ENCODE data around the gene RFPL3.
"Not testable (repeated sequence)": the region's sequence is repeated elsewhere in the genome, so short reads cannot be mapped to it uniquely, and the experiment has no call there.

RFPL3 gene

DNA sequence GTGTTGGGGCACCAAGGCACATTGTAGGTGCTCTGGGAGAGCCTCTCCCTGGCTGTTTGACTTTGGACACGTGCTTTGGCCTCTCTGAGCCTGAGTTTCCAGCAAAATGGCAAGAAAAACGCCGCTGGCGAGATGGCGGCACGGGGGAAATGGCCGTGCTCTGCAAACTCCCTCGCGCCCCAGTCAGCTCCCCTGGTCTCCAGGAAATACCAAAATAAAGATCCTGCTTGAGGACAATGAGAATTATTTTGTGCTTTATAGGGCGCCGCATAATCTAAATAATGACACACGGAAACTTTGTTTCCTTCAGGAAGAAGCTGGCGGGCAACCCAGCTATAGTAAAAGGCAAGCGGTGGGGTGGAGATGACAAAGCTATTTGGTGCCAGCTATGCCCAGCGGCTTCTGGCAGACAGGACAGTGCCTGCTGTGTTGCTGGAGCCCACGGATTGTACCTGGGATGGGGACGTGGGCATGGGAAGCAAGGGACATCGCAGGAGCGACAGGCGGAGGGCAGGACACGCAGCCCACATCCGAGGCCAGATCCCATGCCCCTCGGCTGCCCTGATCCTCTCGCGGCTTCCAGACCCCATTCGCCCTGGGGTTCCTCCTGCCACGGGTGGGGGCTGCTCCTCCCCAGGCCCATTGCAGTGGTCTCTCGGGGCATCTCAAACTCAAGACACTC, 26.3 kb upstream of the RFPL3 start:
- no peak for DNase-seq

DNA sequence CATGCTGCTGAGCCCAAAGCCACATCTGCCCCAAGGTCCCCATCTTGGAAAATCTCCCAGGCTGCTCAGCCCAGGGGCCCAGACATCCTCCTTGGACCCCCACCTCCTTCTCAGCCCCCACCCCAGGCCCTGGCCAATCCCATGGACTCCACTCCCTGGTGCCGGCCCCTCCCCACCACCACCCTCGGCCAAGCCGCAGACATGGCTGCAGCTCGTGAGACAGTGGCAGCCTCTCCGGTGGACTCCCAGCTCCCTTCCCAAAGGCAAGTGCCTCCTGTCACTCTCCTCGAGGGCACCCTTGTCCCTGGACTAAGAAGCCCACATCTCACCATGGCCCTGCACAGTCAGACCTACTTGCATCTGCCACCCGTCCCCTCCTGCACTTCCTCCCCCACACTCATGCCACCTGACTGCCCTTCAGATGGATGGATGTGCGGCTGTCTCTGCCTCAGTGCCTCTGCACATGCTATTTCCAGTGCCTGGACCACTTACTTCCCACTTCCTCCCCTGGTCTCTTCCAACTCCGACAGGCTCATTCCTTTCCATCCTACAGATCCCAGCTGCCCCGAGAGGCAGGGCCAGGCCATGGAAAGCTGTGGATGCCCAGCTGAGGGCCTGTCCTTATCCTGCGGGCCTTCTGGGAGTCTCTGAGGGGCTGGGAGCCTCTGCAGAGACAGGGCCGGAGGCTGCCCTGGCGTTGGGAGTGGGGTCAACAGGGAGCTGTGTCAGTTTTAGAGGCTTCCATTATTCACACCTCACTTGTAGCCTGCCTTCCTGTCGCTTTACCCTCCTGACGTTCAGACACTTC, 25.5 kb upstream of the RFPL3 start:
- no peak for DNase-seq

DNA sequence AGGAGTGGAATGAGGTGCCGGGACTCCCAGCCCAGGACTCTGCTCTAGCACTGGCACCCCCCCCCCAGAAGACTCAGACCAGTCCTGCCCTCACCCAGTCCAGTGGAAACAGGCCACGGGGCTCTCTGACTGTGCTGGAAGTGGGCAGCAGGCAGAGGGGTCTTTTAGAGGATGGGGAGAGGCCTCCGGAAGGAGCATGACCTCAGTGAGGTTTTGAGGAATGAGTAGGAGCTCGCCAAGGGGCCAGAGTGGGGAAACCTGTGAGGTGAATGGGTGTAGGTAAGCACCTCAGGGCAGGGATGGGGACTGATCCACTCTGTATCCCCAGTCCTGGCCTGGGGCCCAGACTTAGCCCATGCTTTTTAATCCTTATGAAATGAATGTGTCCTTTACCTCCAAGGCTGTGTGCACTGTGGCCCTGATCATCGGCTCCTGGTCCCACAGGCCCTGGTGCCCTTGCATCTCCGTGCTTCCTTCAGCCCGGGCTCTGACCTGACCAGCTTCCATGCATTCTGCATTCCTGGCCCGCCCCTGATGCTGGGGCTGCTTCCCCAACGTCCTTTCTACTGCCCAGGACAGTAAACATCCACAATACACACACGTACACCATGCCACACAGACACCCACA, 24.4 kb upstream of the RFPL3 start:
- DNase-seq = no peak

DNA sequence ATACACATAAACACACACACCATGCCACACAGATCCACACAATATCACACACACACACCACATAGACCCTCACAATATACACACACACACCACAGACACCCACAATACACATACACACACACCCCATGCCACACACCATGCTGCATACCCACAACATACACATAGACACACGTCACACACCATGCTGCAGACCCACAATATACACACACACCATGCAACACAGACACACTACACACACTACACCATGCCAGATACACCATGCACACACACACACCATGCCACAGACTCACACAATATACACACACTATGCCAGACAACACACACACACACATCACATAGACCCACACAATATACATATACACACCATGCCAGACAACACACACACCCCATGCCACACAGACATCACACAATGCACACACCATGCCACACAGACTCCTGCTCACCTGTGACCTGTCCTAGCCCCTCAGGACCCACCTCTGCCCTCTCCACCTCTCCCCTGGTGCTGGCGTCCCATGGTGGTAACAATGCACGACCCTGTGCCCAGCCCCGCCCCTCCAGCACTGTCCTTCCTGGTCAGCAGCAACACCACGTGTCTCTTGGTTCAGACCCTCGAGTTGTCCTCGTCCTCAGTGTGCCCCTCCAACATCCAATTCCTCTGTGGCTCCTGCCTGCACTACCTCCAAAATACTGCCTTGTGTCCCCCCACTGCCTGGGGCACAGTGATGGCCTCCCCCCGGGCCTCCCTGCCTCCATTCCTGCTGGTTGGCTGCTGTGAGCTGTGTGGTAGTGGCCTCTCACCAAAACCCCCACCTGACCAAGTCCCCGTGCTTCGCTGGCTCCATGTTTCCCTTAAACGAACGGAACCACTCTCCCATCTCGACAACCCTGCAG, 23.7 kb upstream of the RFPL3 start:
- no peak for DNase-seq

DNA sequence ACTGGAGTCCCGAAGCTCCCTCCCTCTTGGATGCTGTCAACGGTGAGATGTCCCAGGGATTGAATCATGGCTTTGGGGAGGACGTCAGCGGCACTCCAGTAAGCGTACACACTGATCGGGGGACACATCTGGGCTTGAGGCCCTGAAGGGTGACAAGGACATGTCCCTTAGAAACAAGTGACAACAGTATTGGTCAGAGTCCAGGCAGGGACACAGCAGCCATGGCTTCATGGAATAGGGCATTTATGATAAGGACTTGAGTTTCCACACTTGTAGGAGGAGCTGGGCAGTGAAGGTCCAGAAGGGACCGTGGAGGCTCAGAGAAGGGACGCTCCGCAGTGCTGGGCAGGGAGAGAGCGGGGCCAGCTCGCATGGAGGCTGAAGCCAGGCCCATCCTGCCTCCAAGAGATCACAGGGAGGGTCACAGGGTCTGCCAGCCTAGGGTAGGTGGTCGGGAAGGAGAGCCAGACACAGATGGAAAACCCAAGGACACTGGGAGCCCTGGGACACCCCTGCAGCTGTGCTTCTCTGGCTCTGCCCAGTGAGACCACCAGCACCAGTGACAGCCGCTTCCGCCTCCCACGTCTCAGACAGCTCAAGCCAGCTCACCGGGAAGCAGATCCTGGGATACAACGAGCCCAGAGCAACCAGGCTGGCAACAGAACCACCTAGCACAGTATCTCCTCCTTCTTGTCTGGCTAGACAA, 22.9 kb upstream of the RFPL3 start:
- no peak for DNase-seq

DNA sequence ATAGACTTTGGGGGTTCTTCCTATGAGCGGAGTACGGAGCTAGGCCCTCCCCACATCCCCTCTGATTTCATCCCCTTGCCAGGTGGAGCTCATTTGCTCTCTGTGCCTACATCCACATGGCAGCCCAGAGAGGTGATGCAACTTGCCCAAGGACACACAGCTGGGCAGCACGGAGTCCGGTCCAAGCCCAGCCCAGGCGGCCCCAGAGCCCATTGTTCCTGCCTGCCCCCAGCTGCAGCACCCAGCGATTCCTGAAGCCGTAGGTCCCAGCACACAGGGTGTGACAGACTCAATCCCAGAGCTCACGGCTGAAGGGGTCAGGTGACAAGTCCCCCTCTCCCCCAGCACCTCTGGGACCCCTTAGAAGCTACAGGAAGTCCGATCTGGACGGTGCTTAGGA, 22.2 kb upstream of the RFPL3 start:
- DNase-seq = no peak

DNA sequence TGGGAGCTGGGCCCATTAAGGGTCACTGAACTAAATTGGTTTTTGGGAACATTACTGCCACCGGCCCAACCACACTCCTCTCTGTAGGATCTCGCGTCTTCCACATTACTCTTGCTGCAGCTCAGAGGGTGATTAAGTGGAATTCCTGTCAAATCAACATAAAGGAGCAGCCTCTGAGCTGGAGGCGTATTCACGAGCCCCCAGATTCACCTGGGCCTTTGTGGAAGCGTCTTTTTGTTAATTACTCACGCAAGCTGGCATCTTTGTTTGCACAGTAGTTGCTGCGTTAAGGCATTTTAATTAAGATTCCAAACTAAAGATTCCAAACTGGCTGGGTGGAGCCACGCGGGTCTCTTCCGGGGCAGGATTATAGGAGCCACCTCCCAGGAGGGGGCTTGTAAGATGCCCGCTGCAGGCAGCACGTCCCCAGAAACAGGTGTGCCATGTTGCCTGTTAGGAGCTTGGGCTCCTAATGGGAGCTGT, 21.5 kb upstream of the RFPL3 start:
- no peak for DNase-seq

DNA sequence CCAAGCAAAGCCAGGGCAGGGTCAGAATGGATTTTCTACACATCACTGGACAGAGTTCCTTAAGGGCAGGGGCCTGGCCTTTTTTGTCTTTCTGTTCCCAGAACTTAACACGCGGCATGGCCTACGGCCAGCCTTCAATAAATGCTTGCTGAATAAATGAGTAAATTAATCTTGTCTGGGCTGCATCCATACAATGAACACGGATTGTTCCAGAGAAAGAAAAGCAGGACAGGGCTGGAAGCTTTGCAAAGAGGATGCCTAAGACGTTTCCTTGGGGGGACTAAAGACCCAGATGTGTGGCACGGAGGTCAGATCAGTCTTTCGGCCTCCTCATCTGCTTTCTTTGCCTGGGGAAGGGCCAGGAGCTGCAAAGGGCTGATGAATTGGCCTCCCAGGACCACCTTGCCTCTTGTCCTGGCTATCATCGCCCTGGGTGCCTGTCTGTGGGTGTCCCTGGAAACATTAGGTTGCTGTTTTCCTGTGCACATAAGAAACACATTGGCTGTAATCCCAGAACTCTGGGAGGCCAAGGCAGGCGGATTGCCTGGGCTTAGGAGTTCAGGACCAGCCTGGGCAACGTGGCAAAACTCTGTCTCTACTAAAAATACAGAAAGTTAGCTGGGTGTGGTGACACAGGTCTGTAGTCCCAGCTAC, 20.8 kb upstream of the RFPL3 start:
- DNase-seq = no peak

DNA sequence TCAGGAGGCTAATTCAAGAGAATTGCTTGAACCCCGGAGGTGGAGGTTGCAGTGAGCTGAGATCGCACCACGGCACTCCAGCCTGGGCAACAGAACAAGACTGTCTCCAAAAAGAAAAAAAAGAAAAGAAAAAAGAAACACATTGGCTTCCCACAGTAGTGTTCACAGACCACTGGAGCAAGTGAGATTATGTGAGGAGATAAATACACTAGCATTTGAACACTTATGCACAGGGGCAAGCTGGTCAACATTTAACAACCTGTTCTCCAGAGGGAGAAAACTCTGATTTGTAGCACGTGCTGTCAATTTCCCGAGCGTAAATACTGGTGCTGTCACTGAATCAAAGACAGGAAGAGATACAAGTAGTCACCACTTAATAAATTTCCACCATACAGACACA, 20.2 kb upstream of the RFPL3 start:
- DNase-seq = not testable (repeated sequence)

DNA sequence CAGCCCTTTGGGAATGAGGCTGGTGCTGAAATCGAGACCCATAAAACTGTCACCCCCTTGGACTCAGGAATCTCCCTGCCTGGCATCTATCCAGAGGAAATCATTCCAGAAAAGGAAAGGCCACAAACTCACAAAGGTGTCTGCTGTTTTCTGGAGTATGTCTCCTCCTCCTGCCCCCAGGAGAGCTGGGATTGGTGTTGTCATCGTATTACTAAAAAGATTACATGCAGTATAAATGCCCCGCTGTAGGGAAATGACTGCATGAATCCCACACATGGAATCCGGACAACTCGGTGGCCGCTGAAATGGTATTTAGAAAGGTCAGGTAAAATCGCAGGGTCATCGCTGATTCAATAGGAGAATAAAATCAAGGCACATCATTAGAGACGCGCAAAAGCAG, 18.9 kb upstream of the RFPL3 start:
- DNase-seq = no peak

DNA sequence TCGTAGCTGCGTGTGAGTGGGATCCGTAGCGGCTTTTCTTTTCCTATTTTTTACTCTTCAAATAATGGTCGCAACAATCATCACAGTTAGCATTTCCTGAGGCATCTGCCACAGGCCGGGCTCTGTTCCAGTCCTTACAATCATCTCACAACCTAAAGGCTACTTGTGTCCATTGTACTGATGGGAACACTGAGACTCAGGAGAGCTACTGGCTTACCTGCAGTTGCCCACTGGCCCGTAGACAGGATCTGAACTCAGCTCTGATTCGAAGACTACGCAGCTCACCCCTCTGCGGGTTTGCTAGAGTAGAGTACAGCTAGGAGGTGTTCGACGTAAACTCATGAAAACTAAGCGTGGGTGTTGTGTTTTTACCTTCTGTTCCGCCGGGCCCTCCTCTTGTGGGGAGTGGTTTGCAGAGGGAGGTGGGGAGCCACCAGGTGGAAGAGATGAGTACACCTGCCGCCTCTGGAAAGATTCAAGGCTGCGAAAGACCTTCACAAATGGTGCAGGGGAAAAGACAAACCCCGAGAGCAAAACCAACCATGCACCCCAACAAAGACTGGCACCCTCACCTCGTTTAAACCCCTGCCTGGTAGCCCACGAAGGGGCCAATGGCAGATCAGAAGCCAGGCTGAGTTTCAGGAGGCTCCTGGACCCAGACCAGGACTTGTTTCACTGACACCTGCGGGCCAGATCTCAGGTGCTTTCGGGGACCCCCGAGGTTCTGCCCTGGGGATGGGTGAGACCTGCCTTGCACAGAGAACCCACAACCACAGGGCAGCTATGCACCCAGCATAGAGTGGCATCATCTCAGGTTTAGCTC, 18.3 kb upstream of the RFPL3 start:
- DNase-seq = no peak

DNA sequence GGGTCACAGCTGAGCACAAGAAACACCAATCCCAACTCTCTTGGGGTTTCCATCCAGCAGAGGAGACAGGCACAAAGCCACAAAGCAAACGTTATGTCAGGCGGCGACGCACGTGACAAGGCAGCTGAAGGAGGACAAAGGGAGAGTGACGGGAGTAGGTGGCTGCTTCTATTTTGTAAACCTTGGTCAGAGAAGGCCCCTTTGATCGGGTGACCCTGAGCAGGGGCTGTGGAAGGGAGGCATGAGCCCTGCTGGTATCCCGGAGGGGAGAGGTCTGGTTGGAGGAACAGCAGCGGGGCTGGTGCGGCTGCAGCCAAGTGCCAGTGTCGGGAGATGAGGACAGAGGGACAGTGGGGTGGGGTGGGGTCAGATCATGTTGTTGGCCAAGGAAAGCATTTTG, 17.3 kb upstream of the RFPL3 start:
- no peak for DNase-seq

DNA sequence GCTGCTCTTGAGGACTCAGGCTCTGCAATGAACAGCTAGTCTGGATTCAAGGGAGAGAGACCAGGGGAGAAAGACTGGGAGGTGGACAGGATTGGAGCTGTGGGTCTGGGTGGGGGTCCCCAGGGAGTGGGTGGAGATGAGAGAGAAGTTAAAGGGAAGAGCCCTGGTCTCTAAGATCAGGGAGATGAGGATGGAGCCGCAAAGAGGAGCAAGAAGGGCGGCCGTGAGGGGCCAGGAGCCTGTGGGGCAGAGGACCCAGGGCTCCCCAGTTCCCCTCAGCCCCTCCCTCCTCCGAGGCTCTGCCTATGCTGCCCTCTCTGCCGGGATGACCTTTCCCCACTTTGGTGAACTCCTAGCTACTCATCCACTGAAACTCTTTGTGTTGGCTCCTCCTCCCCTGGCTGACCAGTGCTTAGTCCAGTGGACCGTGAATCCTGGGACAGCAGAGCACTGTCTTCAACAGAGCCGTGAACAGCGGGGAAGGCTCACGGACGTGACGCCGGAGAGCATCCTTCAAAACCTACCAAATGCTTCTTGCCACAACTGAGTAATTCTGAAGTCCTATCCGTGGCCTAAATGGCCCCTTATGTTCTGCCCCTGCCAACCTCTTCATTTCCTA, 16.4 kb upstream of the RFPL3 start:
- DNase-seq = no peak

DNA sequence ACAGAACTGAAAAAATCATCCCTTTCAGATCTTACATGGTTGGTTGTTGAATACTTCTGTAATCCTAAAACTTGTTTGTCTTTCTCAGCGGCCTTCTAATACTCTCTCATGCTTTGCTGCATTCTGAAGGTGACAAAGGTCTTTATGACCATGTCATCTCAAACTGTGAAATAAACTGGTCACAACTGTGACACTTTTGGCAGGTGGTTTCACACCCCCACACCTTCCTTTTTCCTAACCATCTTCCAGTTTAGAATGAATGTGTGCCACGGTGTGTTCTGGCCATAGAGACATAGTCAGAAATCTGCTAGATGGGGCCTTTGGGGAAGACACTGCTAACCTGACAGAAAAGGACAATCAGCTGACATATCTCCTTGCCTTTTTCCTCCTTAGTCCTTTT, 14.7 kb upstream of the RFPL3 start:
- no peak for DNase-seq

DNA sequence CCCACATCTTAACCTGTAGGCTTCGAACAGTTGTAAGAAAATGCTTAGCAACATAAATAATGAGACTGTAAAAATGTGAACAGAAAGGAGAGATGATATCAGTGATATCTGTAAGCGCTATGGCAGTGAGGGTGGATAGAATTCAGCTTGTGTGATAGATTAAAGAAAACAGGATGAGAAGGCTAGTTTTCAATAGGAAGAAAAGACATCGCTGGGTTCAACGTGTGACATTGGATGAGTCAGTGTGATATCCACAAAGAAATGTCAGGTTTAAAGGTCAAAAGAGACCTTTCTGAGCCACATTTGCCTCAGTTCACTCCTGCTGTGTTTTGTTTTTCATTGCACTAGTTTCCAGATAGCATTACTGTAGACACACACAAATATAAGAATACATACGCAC, 13.7 kb upstream of the RFPL3 start:
- DNase-seq = no peak

DNA sequence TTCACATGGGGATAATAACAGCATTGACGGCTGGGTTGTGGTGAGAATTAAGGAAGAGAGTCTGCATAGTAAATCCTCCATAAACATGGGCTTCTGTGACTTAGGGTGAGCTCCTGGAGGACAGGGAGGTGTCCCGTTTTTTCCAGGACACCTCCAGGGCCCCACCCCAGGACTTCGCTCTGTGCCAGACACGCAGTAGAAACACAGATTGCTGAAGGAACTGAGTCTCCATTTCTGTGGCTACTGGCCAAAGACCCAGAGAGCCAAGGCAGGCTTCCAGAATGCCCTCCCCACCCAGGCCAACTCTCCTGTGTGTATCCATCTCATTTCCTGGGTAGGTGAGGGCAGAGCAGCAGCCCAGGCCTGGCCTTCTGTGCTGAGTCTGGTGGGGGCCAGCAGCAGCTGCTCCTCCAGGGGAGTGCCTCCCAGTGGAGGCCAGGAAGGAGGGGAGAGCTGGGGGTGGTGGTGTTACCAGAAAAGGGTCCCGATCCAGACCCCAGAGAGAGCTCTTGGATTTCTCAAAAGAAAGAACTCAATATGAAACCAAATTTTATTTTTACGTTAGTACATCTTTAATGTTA, 9.5 kb upstream of the RFPL3 start:
- no peak for DNase-seq

DNA sequence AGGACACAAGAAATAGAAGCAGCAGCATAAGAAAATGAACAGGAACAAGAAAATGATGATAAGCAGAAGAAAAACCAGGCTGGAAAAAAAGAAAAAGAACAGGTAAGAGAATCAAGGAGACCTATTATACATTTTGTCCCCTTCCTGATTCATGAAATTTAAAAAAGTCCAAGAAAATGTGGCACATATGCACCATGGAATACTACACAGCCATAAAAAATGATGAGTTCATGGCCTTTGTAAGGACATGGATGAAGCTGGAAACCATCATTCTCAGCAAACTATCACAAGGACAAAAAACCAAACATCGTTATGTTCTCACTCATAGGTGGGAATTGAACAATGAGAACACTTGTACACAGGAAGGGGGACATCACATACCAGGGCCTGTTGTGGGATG, 5.8 kb upstream of the RFPL3 start:
- not testable (repeated sequence) for DNase-seq

DNA sequence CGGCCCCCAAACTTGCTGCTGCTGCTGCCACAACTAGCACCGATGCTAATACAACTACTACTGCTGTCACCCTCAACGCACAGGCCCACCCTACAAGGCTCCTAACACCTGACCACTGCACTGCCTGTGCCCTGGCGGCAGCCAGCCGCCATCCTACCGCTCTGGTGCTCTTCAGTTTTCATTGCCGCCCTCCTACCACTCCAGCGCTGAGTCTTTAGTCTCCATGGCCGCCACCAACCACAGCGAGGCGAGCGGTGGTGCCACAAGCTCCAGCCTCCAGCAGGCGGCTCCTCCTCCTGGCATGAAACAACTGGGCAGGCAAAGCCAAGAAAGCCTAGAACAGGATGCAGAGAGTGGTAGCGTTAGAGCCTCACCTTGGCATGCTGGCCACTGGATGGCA, 5.0 kb upstream of the RFPL3 start:
- no peak for DNase-seq

DNA sequence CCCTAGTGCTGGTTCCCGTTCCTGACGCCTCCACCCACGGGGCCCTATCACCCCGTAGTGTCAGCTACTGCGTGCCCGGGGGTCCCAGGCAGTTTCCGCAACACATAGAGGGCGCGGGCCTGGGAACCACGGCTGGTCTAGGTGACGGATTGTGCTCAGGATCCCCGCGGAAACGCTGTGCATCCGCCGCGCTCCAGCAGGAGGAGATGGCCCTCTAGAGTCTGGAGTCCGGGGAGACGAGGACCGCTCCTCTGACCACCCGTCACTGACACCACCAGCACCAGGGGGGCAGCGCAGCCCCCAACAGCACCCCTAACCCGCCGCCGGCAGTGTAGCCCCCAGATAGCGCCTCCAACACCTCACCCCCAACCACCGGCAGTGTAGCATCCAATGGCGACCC, 4.4 kb upstream of the RFPL3 start:
- DNase-seq = no peak

DNA sequence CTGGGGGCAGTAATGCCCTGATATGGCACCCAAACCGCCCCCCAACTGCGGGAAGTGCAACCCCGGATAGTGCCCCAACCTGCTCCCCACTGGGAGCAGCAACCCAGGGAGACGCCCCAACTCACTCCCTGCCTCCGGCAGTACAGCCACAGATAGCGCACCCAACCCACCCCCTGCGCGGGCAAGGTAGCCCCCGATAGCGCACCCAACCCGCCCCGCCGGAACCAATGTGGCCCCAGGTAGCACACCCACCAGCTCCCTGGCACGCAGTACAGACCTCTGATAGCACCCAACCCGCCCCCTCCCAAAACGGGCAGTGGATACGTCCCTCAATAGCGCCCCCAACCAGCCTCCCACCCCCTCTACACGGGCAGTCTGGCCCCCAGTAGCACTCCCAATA, 3.8 kb upstream of the RFPL3 start:
- DNase-seq = no peak

Data from NCI-H2171 treated with DMSO at 0.1 percent for 48 hours (cell line).